OCI-LY7 (cell line): Measurements from ENCODE around the gene GPR132. TPM values are rescaled to one million over a fixed set of nuclear protein-coding genes. Genes with fewer than 3 reads are reported as not detected.

Experiments
- BruUV-seq: library from RNA; stranded (reverse); fragments of 400-500 nt; replicated peaks from 2 replicates; lab custom pipeline; 2021; lab: Mats Ljungman, UMichigan
- CTCF ChIA-PET: fragments of 300-600 bp; sonication (Branson Sonifier 250); formaldehyde crosslinking; loops from one replicate; lab custom pipeline; 2022; ENCODE audit warnings: antibody characterized with exemption; ENCODE audit not compliant: unreplicated experiment; lab: Charles Lee
- POLR2A ChIA-PET: fragments of 300-600 bp; sonication (Branson Sonifier 250); formaldehyde crosslinking; loops from one replicate; lab custom pipeline; 2022; ENCODE audit warnings: antibody characterized with exemption; lab: Charles Lee
- DNase-seq: peaks from one replicate; pipeline ENCODE4 v3.0.0-alpha.2; 2015; ENCODE audit warnings: low spot score
- H2AFZ ChIP-seq: fragments of 200-600 bp; sonication (generic), shearing (Covaris generic); 2 replicates; pipeline ENCODE4 v1.6.1; 2014; ENCODE audit warnings: mild to moderate bottlenecking, antibody characterized with exemption, low read length, moderate library complexity
- H3K27ac ChIP-seq: fragments of 200-600 bp; sonication (generic); 2 replicates; pipeline ENCODE4 v1.5.1; 2014; ENCODE audit warnings: mixed run types, low read depth, mild to moderate bottlenecking, moderate library complexity, low read length, inconsistent platforms; ENCODE audit not compliant: poor library complexity, severe bottlenecking
- H3K36me3 ChIP-seq: fragments of 200-600 bp; sonication (generic); 2 replicates; pipeline ENCODE4 v1.6.1; 2014; ENCODE audit warnings: mild to moderate bottlenecking, antibody characterized with exemption, low read length, moderate library complexity, mixed read lengths; ENCODE audit not compliant: insufficient read depth
- H3K4me1 ChIP-seq: fragments of 200-600 bp; sonication (generic); 2 replicates; pipeline ENCODE4 v1.5.1; 2014; ENCODE audit warnings: mild to moderate bottlenecking, low read length; ENCODE audit not compliant: insufficient read depth, poor library complexity, severe bottlenecking
- H3K4me2 ChIP-seq: fragments of 200-600 bp; sonication (generic); 2 replicates; pipeline ENCODE4 v1.6.1; 2014; ENCODE audit warnings: mild to moderate bottlenecking, low read length
- H3K4me3 ChIP-seq: fragments of 200-600 bp; sonication (generic); 2 replicates; pipeline ENCODE4 v1.5.1; 2014; ENCODE audit warnings: mild to moderate bottlenecking, low read depth, low read length; ENCODE audit not compliant: poor library complexity, severe bottlenecking
- H3K79me2 ChIP-seq: fragments of 200-600 bp; sonication (generic); 2 replicates; pipeline ENCODE4 v1.6.1; 2016; ENCODE audit warnings: low read depth, mild to moderate bottlenecking, low read length, moderate library complexity, mixed read lengths; ENCODE audit not compliant: insufficient read depth
- H3K9me2 ChIP-seq: fragments of 200-600 bp; sonication (generic); 2 replicates; pipeline ENCODE4 v1.6.1; 2016; ENCODE audit warnings: mild to moderate bottlenecking, low read length, mixed read lengths; ENCODE audit not compliant: insufficient read depth
- H3K9me3 ChIP-seq: fragments of 200-600 bp; sonication (generic); 2 replicates; pipeline ENCODE4 v1.6.1; 2014; ENCODE audit warnings: mild to moderate bottlenecking, mixed run types, low read length, mixed read lengths
- H4K20me1 ChIP-seq: fragments of 200-600 bp; sonication (generic); 2 replicates; pipeline ENCODE4 v1.6.1; 2014; ENCODE audit warnings: mild to moderate bottlenecking, antibody characterized with exemption, low read length, moderate library complexity, mixed read lengths; ENCODE audit not compliant: insufficient read depth
- EZH2phosphoT487 ChIP-seq: fragments of 200-600 bp; sonication (generic); IDR thresholded peaks from 2 replicates; pipeline ENCODE4 v1.6.1; 2018; ENCODE audit warnings: low read depth, borderline replicate concordance, mild to moderate bottlenecking, mixed run types, antibody characterized with exemption, low read length, moderate library complexity, mixed read lengths
- intact Hi-C: fragments of 100-400 bp; cut with micrococcal nuclease; formaldehyde crosslinking; loops from one replicate; pipeline ENCODE4 v1.10.0; 2022; ENCODE audit not compliant: unreplicated experiment
- total RNA-seq, 2 experiments: library from RNA; depleted of rRNA in 1 of 2; stranded (reverse); fragments of >200 nt in 1 of 2; shearing (Covaris generic) in 1 of 2; gene quantifications; 2 replicates each; pipeline ENCODE4 v1.2.3, GENCODE V29; 2014 to 2022
- TF ChIP-seq, protein P1 (sequence below): fragments of 200-600 bp; sonication (generic); conservative IDR thresholded peaks from 2 replicates; pipeline ENCODE4 v1.5.1; 2014; ENCODE audit warnings: mild to moderate bottlenecking, antibody characterized with exemption, low read length, moderate library complexity, mixed read lengths

The GPR132 gene
- total RNA-seq, 2 experiments from 2014 or later, result 1.0 to 3.0 TPM

DNA sequence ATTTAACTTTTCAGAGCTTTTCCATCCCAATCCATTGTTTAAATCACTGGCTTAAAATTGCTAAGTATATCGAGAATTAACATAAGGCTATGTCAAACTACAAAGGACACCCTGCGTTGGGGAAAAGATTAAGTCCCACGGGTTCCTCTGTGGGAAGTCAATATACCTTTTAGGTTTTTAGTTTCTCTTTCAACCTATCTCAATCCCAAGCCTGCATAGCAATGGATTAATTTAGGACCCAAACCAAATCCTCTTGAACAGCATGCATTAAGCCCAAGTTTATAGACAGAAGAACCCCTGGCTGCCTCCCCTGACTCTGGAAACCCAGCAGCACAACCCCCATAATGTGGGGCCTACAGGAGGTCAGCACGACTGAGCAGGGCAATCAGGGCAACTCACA lies 50.6 kb downstream of the GPR132 start:
- Histone ChIP-seq H3K4me2 (peak overlapping the region; percentile 89), H3K27ac (peak overlapping the region; percentile 1), H3K9me3 (no peaks in the 10 kb centered on the region), H4K20me1 (peaks cover 76% of the 10 kb centered on the region), H3K79me2 (peaks cover 100% of the 10 kb centered on the region), H3K36me3 (peaks cover 96% of the 10 kb centered on the region), H3K4me1 (peaks cover 67% of the 10 kb centered on the region), H3K4me3 (peak overlapping the region; percentile 78), H3K9me2 (no peaks in the 10 kb centered on the region), H2AFZ (no peak overlapping the region)
- TF ChIP-seq, protein P1, sequence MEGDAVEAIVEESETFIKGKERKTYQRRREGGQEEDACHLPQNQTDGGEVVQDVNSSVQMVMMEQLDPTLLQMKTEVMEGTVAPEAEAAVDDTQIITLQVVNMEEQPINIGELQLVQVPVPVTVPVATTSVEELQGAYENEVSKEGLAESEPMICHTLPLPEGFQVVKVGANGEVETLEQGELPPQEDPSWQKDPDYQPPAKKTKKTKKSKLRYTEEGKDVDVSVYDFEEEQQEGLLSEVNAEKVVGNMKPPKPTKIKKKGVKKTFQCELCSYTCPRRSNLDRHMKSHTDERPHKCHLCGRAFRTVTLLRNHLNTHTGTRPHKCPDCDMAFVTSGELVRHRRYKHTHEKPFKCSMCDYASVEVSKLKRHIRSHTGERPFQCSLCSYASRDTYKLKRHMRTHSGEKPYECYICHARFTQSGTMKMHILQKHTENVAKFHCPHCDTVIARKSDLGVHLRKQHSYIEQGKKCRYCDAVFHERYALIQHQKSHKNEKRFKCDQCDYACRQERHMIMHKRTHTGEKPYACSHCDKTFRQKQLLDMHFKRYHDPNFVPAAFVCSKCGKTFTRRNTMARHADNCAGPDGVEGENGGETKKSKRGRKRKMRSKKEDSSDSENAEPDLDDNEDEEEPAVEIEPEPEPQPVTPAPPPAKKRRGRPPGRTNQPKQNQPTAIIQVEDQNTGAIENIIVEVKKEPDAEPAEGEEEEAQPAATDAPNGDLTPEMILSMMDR, result no peak
- no peak for TF ChIP-seq EZH2phosphoT487
- DNase-seq, result no peak
- ChIA-PET POLR2A (interaction anchor here (0.6 to 1.0 kb wide), 2 partner anchors 9 to 26 kb away, joined by 3 to 4 read pairs; no protein-coding TSS in a partner anchor), CTCF (no interaction called here)
- no TSS peak for BruUV-seq
- intact Hi-C loops, result no loop called here

DNA sequence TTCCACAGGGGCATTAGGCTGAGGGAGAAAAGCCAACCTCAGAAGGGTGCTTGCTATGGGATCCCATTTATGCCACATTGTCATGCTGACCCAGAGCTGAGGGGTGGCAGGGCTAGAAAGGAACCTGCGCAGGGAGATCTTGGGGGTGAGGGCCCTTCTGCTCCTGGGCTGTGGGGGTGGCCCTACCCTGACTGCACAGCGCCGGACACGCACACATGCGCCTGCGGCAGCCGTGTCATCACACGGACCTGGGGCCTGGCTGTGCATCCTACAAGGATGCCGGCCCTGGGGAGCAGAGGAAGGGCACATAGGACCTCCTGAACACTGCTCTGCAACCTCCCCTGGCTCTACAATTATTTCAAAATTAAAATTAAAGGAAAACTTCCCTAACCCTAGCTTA lies 51.2 kb downstream of the GPR132 start:
- H3K27ac ChIP-seq, result peak overlapping the region; percentile 18
- CTCF ChIA-PET, result no interaction called here
- no TSS peak for BruUV-seq
- peak overlapping the region; percentile 78 for H3K4me3 ChIP-seq
- H4K20me1 ChIP-seq, result peaks cover 74% of the 10 kb centered on the region
- intact Hi-C loops, result no loop called here
- H3K4me1 ChIP-seq, result peaks cover 65% of the 10 kb centered on the region
- no peaks in the 10 kb centered on the region for H3K9me2 ChIP-seq
- DNase-seq, result no peak
- no peak overlapping the region for H2AFZ ChIP-seq
- POLR2A ChIA-PET, result interaction anchor here (0.6 to 1.0 kb wide), 2 partner anchors 10 to 27 kb away, joined by 3 to 4 read pairs; no protein-coding TSS in a partner anchor
- H3K4me2 ChIP-seq, result peak overlapping the region; percentile 89
- no peaks in the 10 kb centered on the region for H3K9me3 ChIP-seq
- H3K36me3 ChIP-seq, result peaks cover 96% of the 10 kb centered on the region
- peaks cover 100% of the 10 kb centered on the region for H3K79me2 ChIP-seq
- TF ChIP-seq, protein P1, result no peak
- no peak for TF ChIP-seq EZH2phosphoT487

DNA sequence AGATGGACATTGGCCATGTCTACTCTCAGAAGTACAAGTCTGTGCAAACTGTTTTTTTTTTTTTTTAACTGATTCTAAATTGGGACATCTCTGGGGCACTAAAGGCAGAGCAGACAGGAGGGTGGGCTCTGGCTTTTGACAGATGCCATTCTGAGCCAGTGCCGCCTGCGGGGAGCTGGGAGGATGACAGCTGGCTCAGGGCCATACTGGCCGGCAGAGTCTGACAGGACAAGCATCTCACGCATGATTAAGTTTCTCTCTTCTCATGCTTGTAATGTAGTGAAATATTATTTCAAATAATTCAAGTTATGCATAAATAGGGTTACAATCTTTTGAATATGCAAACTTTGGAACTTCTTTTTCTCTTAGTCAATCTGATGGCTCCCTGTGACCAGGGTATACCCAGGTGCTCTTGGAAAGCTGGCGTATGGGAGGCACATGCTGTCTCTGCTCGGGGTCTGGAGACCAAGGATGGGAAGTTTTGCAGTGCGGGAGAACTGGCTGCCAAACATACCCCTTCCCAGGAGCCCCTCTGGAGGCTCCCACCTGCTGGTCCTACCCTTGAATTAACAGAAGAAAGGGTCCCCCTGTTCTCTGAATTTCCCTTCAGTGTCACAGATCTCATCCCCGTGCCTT lies 52.0 kb downstream of the GPR132 start:
- peak overlapping the region; percentile 18 for H3K27ac ChIP-seq
- peak; percentile 50 for DNase-seq
- no peaks in the 10 kb centered on the region for H3K9me2 ChIP-seq
- H3K9me3 ChIP-seq, result no peaks in the 10 kb centered on the region
- BruUV-seq, result no TSS peak
- peaks cover 96% of the 10 kb centered on the region for H3K36me3 ChIP-seq
- CTCF ChIA-PET, result interaction anchor here (0.6 kb wide), 1 partner anchor 1385 kb away, joined by 3 read pairs; the partner anchor contains the start of gene KLC1
- TF ChIP-seq, protein P1, result no peak; the same call in 1 of the 2 replicates
- TF ChIP-seq EZH2phosphoT487, result no peak
- peaks cover 97% of the 10 kb centered on the region for H3K79me2 ChIP-seq
- peaks cover 68% of the 10 kb centered on the region for H4K20me1 ChIP-seq
- H3K4me2 ChIP-seq, result peak overlapping the region; percentile 89
- peaks cover 57% of the 10 kb centered on the region for H3K4me1 ChIP-seq
- intact Hi-C loops, result no loop called here
- POLR2A ChIA-PET, result no interaction called here
- H3K4me3 ChIP-seq, result peak overlapping the region; percentile 78
- H2AFZ ChIP-seq, result no peak overlapping the region
